HepG2 (cell line): ENCODE data around the gene VRK3. TPM values are rescaled to one million over a fixed set of nuclear protein-coding genes. Genes with fewer than 3 reads are reported as not detected.

ENCODE experiments used
- ATAC-seq: fragments of 200-7000 bp; cut with Tn5 transposase; 3 replicates; pipeline ENCODE4 v1.9.1; 2020; ENCODE audit warnings: mild to moderate bottlenecking, moderate library complexity
- BruUV-seq: library from RNA; stranded (reverse); fragments of 400-500 nt; replicated peaks from 2 replicates; lab custom pipeline; 2021; lab: Mats Ljungman, UMichigan
- CTCF ChIA-PET: fragments of 300-600 bp; formaldehyde crosslinking; extraction: SDS; loops from one replicate; lab custom pipeline; 2021; ENCODE audit warnings: low total read pairs, inconsistent platforms, low intra/inter-chr PET ratio; lab: Yijun Ruan, JAX
- POLR2A ChIA-PET: fragments of 350-600 bp; sonication (Branson Sonifier 250); formaldehyde crosslinking; loops from one replicate; lab custom pipeline; 2020; ENCODE audit warnings: antibody characterized with exemption, inconsistent platforms; lab: Yijun Ruan, JAX
- DNase-seq: peaks from one replicate; pipeline ENCODE4 v3.0.0-alpha.2; 2015; ENCODE audit warnings: low spot score
- FAIRE-seq: peaks from 3 replicates; lab custom pipeline; 2011; peaks lifted over from hg19 to GRCh38; lab: Jason Lieb, UNC
- H2AFZ ChIP-seq: one replicate; pipeline ENCODE4 v1.6.1; 2011; ENCODE audit warnings: low read length, inconsistent platforms
- H3K27ac ChIP-seq: fragments of 300-600 bp; 3 replicates; pipeline ENCODE4 v1.8.0; 2011; ENCODE audit warnings: mixed run types, mild to moderate bottlenecking, mixed read lengths, low read length, inconsistent platforms; ENCODE audit not compliant: insufficient read depth; ENCODE audit errors: extremely low read length
- H3K27me3 ChIP-seq, 2 experiments: fragments of 200-600 bp in 1 of 2; 2 replicates in 1 of 2; 3 replicates in 1 of 2; pipeline versions ENCODE4 v1.6.0 to v1.8.0; 2011; ENCODE audit warnings: low read length in 2 of 2, mild to moderate bottlenecking in 2 of 2, moderate library complexity in 2 of 2, inconsistent platforms in 1 of 2; ENCODE audit not compliant: insufficient read depth in 2 of 2, control insufficient read depth in 1 of 2
- H3K36me3 ChIP-seq, 2 experiments: fragments of 200-600 bp in 1 of 2; replicated peaks in 1 of 2; 2 replicates in 1 of 2; 3 replicates in 1 of 2; pipeline versions ENCODE4 v1.5.1 to v1.8.0; 2011; ENCODE audit warnings: low read length in 2 of 2, inconsistent platforms in 1 of 2; ENCODE audit not compliant: insufficient read depth in 2 of 2, control insufficient read depth in 1 of 2
- H3K4me1 ChIP-seq: 2 replicates; pipeline ENCODE4 v1.5.1; 2012; ENCODE audit warnings: low read length, inconsistent platforms; ENCODE audit not compliant: insufficient read depth
- H3K4me2 ChIP-seq: 2 replicates; pipeline ENCODE4 v1.6.0; 2011; ENCODE audit warnings: low read depth, low read length, inconsistent platforms
- H3K4me3 ChIP-seq, 3 experiments: fragments of 200-600 bp in 1 of 3; sonication (generic), shearing (Covaris generic) in 1 of 3; replicated peaks in 1 of 3; 2 replicates each; pipeline ENCODE4 v1.5.1; 2011 to 2016; ENCODE audit warnings: low read length in 3 of 3, inconsistent platforms in 2 of 3, low read depth in 2 of 3, mild to moderate bottlenecking in 2 of 3, control low read depth in 1 of 3, mixed read lengths in 1 of 3; ENCODE audit not compliant: insufficient read depth in 1 of 3
- H3K79me2 ChIP-seq: one replicate; pipeline ENCODE4 v1.6.1; 2011; ENCODE audit warnings: low read length, inconsistent platforms; ENCODE audit not compliant: insufficient read depth
- H3K9ac ChIP-seq: 2 replicates; pipeline ENCODE4 v1.6.0; 2011; ENCODE audit warnings: mild to moderate bottlenecking, low read depth, low read length, inconsistent platforms; ENCODE audit not compliant: insufficient read depth
- H3K9me3 ChIP-seq: 2 replicates; pipeline ENCODE4 v1.5.1; 2012; ENCODE audit warnings: mild to moderate bottlenecking, low read length
- H4K20me1 ChIP-seq: 2 replicates; pipeline ENCODE4 v1.6.0; 2011; ENCODE audit warnings: inconsistent platforms, mild to moderate bottlenecking, low read length, moderate library complexity; ENCODE audit not compliant: insufficient read depth
- NAIF1 ChIP-seq: sonication (generic); formaldehyde crosslinking; IDR thresholded peaks from 2 replicates; pipeline ENCODE4 v1.5.0; 2020; ENCODE audit warnings: mild to moderate bottlenecking, missing genetic modification reagents, borderline replicate concordance
- NR2F1 ChIP-seq, 2 experiments: fragments of 450-650 bp in 1 of 2; formaldehyde crosslinking in 1 of 2; IDR thresholded peaks; 2 replicates each; pipeline versions ENCODE4 v1.5.0 to v1.6.1; 2016 to 2020; ENCODE audit warnings: mild to moderate bottlenecking in 1 of 2, missing compliant biosample characterization in 1 of 2, missing genetic modification reagents in 1 of 2, moderate library complexity in 1 of 2
- PLRG1 ChIP-seq: fragments of 450-650 bp; conservative IDR thresholded peaks from 2 replicates; pipeline ENCODE4 v1.6.1; 2016
- SNAI1 ChIP-seq: sonication (generic); formaldehyde crosslinking; IDR thresholded peaks from 2 replicates; pipeline ENCODE4 v1.5.0; 2020; ENCODE audit warnings: mild to moderate bottlenecking, missing genetic modification reagents, borderline replicate concordance
- U2AF1 ChIP-seq: fragments of 200-400 bp; formaldehyde crosslinking; optimal IDR thresholded peaks from 2 replicates; pipeline ENCODE3; 2017; ENCODE audit warnings: mild to moderate bottlenecking, low read depth, low read length
- ZFYVE20 ChIP-seq: sonication (generic); formaldehyde crosslinking; IDR thresholded peaks from 2 replicates; pipeline ENCODE4 v1.8.0; 2023; ENCODE audit warnings: low read depth, mild to moderate bottlenecking, moderate library complexity, missing genetic modification reagents, borderline replicate concordance
- ZNF205 ChIP-seq: IDR thresholded peaks from 2 replicates; pipeline ENCODE4 v1.6.1; 2018; ENCODE audit warnings: missing biosample characterization, missing genetic modification reagents
- ZNF33A ChIP-seq: sonication (generic); formaldehyde crosslinking; IDR thresholded peaks from 2 replicates; pipeline ENCODE4 v1.5.1; 2020; ENCODE audit warnings: missing genetic modification reagents, mild to moderate bottlenecking, moderate library complexity, borderline replicate concordance
- ZZZ3 ChIP-seq: sonication (generic); formaldehyde crosslinking; IDR thresholded peaks from 2 replicates; pipeline ENCODE4 v1.4.0; 2020; ENCODE audit warnings: missing genetic modification reagents, mild to moderate bottlenecking, borderline replicate concordance
- WGBS: methylation state at CpG from one replicate; pipeline ENCODE4 v1.1.6; 2017; ENCODE audit warnings: low lambda C conversion rate; 5-methylcytosine and 5-hydroxymethylcytosine counted together
- in situ Hi-C: cut with HindIII; loops from 2 replicates; pipeline ENCODE4 v1.10.0; 2017; ENCODE audit warnings: low pct_unique_long_range_greater_than_20kb; ENCODE audit not compliant: extremely low pct_ligation_motif_present
- intact Hi-C: fragments of 100-400 bp; cut with micrococcal nuclease; formaldehyde crosslinking; loops from one replicate; pipeline ENCODE4 v1.10.0; 2022; ENCODE audit not compliant: unreplicated experiment
- polyA plus RNA-seq, 8 experiments: library from polyadenylated mRNA; depleted of rRNA in 3 of 8; stranded (reverse) in 7 of 8; unstranded in 1 of 8; fragments of >200 nt; fragmentation: Illumina TruSeq in 4 of 8; extraction: Trizol in 4 of 8; gene quantifications; 2 replicates each; pipeline versions ENCODE4 v1.2.1 to v1.2.3, GENCODE V29; 2011 to 2016; ENCODE audit warnings: low read depth in 4 of 8, missing spikeins in 1 of 8, mixed read lengths in 1 of 8; ENCODE audit not compliant: insufficient read depth in 1 of 8
- total RNA-seq, 5 experiments: library from RNA; depleted of rRNA; stranded (reverse); fragments of >200 nt; fragmentation: Illumina TruSeq; extraction: Trizol; gene quantifications; 2 replicates each; pipeline ENCODE4 v1.2.3, GENCODE V29; 2016; ENCODE audit warnings: low read depth in 1 of 5
- TF ChIP-seq, protein P1 (sequence below): sonication (generic); formaldehyde crosslinking; IDR thresholded peaks from 2 replicates; pipeline ENCODE4 v1.8.1; 2023; ENCODE audit warnings: mild to moderate bottlenecking, missing genetic modification reagents
- TF ChIP-seq, protein P2 (sequence below): conservative IDR thresholded peaks from 2 replicates; pipeline ENCODE4 v1.6.1; 2018; ENCODE audit warnings: missing genetic modification reagents
- TF ChIP-seq, protein P3 (sequence below): sonication (generic); formaldehyde crosslinking; IDR thresholded peaks from 2 replicates; pipeline ENCODE4 v1.4.0; 2020; ENCODE audit warnings: missing genetic modification reagents

The VRK3 gene
- total and polyA plus RNA-seq, 2 of the 13 experiments (the other 11 are each of a cell fraction or from before 2014, with no cell fraction given), result 23.8 to 28.3 TPM

DNA sequence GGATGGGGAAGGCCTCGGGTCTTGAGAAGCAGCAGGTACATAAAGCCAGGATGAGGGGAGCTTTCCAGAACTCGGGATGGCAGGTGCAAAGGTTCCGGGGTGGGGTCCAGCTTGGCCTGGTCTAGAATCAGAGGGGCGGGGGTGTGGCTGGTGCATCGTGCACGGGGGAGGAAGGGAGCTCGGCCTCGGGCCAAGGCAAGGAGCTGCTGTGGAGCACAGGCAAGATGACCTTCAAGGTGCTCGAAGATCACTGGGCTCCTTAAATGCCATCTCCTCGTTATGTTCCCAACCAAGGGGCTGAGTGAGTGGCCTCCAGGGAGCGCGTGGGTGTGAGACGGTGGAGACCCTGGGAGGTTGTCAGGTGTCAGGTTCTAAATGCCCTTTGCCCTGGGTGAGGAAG lies 48.1 kb downstream of the VRK3 start:
- H3K9ac ChIP-seq, result no peak overlapping the region
- FAIRE-seq (no peak), ATAC-seq (no peak)
- no peak overlapping the region for H2AFZ ChIP-seq
- H3K36me3 ChIP-seq, result peaks cover 0 to 1% of the 10 kb centered on the region in 2 experiments; a peak in 1 of 5 replicates
- POLR2A ChIA-PET, result no interaction called here
- H4K20me1 ChIP-seq, result no peaks in the 10 kb centered on the region
- H3K27ac ChIP-seq, result no peak overlapping the region
- no peaks in the 10 kb centered on the region for H3K27me3 ChIP-seq
- H3K4me2 ChIP-seq, result no peak overlapping the region
- H3K9me3 ChIP-seq, result no peaks in the 10 kb centered on the region
- no peaks in the 10 kb centered on the region for H3K4me1 ChIP-seq
- CTCF ChIA-PET, result no interaction called here
- in situ Hi-C loops, result loop anchor here (5.0 kb wide), 1 partner anchor 40 kb away; no protein-coding TSS in a partner anchor
- TF ChIP-seq, protein P1, sequence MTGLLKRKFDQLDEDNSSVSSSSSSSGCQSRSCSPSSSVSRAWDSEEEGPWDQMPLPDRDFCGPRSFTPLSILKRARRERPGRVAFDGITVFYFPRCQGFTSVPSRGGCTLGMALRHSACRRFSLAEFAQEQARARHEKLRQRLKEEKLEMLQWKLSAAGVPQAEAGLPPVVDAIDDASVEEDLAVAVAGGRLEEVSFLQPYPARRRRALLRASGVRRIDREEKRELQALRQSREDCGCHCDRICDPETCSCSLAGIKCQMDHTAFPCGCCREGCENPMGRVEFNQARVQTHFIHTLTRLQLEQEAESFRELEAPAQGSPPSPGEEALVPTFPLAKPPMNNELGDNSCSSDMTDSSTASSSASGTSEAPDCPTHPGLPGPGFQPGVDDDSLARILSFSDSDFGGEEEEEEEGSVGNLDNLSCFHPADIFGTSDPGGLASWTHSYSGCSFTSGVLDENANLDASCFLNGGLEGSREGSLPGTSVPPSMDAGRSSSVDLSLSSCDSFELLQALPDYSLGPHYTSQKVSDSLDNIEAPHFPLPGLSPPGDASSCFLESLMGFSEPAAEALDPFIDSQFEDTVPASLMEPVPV (CRISPR knock-in tag), result no peak
- TF ChIP-seq PLRG1 (no peak), SNAI1 (CRISPR knock-in tag) (no peak), U2AF1 (no peak)
- TF ChIP-seq, all 625 proteins: peak for 0
- DNase-seq, result no peak
- 92% methylated on average over 10 of the region's 13 CpGs for WGBS
- intact Hi-C loops, result no loop called here
- BruUV-seq, result no TSS peak
- Histone ChIP-seq H3K4me3 (no peak overlapping the region), H3K79me2 (no peaks in the 10 kb centered on the region)

DNA sequence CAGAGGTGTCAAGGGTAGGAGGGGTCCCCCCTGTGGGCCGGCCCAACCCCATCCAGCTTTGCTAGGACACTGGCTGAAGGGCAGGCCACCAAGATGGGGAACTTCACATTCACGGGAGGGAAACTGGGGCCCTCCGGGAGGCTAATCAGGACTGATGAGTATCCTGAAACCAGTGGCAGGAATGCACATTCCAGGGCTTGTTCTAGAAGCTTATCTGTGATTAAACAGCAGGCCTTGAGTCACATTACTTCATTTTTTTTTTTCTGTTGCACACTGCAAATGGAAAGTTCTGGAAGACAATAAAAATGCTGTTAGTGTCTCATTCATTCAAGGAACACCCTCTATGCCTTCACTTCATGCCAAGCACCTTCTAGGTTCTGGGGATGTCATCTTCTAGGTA lies 48.7 kb downstream of the VRK3 start:
- ChIA-PET CTCF (no interaction called here), POLR2A (interaction anchor here (1.1 kb wide), 1 partner anchor 22 kb away, joined by 4 read pairs; no protein-coding TSS in a partner anchor)
- Histone ChIP-seq H3K36me3 (peaks cover 0 to 1% of the 10 kb centered on the region in 2 experiments; a peak in 1 of 5 replicates), H3K4me2 (no peak overlapping the region), H3K9ac (no peak overlapping the region), H3K27ac (no peak overlapping the region), H3K4me1 (no peaks in the 10 kb centered on the region), H4K20me1 (no peaks in the 10 kb centered on the region), H3K4me3 (no peak overlapping the region), H2AFZ (no peak overlapping the region), H3K9me3 (no peaks in the 10 kb centered on the region), H3K79me2 (no peaks in the 10 kb centered on the region), H3K27me3 (no peaks in the 10 kb centered on the region)
- ATAC-seq (no peak), FAIRE-seq (no peak), DNase-seq (no peak)
- in situ Hi-C loops, result loop anchor here (5.0 kb wide), 1 partner anchor 39 kb away; no protein-coding TSS in a partner anchor
- 86% methylated on average over 3 of the region's 3 CpGs for WGBS
- BruUV-seq, result no TSS peak
- intact Hi-C loops, result no loop called here
- TF ChIP-seq ZZZ3 (CRISPR knock-in tag) (no peak), ZNF205 (no peak), NR2F1 (CRISPR knock-in tag; IDR thresholded peaks at IDR 0.05) (no peak), ZNF33A (CRISPR knock-in tag) (no peak), NAIF1 (CRISPR knock-in tag) (no peak), ZFYVE20 (CRISPR knock-in tag) (no peak)
- TF ChIP-seq, protein P2, sequence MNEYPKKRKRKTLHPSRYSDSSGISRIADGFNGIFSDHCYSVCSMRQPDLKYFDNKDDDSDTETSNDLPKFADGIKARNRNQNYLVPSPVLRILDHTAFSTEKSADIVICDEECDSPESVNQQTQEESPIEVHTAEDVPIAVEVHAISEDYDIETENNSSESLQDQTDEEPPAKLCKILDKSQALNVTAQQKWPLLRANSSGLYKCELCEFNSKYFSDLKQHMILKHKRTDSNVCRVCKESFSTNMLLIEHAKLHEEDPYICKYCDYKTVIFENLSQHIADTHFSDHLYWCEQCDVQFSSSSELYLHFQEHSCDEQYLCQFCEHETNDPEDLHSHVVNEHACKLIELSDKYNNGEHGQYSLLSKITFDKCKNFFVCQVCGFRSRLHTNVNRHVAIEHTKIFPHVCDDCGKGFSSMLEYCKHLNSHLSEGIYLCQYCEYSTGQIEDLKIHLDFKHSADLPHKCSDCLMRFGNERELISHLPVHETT (CRISPR knock-in tag), result no peak
- TF ChIP-seq, protein P3, sequence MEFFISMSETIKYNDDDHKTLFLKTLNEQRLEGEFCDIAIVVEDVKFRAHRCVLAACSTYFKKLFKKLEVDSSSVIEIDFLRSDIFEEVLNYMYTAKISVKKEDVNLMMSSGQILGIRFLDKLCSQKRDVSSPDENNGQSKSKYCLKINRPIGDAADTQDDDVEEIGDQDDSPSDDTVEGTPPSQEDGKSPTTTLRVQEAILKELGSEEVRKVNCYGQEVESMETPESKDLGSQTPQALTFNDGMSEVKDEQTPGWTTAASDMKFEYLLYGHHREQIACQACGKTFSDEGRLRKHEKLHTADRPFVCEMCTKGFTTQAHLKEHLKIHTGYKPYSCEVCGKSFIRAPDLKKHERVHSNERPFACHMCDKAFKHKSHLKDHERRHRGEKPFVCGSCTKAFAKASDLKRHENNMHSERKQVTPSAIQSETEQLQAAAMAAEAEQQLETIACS (CRISPR knock-in tag), result no peak
